Gastroesophageal sphincter (tissue), 3 donors: ENCODE measurements around the gene MAGEB1.

Source experiments
- CTCF ChIP-seq, 4 experiments: fragments of 200-600 bp in 2 of 4; fragments of 450-650 bp in 2 of 4; sonication (generic) in 1 of 4; IDR thresholded peaks; one replicate each; pipeline ENCODE4 v1.5.1; 2017 to 2019; ENCODE audit warnings: antibody characterized with exemption in 4 of 4, mild to moderate bottlenecking in 2 of 4, moderate library complexity in 2 of 4
- EP300 ChIP-seq: sonication (generic); formaldehyde crosslinking; IDR thresholded peaks from one replicate; pipeline ENCODE4 v1.6.1; 2017; ENCODE audit warnings: antibody characterized with exemption, mild to moderate bottlenecking
- POLR2A ChIP-seq, 2 donors: fragments of 450-650 bp; IDR thresholded peaks; one replicate each; pipeline ENCODE4 v1.6.1; 2017; ENCODE audit warnings: antibody characterized with exemption in 2 of 2, mild to moderate bottlenecking in 2 of 2, moderate library complexity in 1 of 2
- POLR2AphosphoS5 ChIP-seq: sonication (generic); formaldehyde crosslinking; IDR thresholded peaks from one replicate; pipeline ENCODE4 v1.6.1; 2017; ENCODE audit warnings: antibody characterized with exemption

- TF ChIP-seq POLR2A (IDR thresholded peaks at IDR 0.05), result no peak
- TF ChIP-seq POLR2AphosphoS5, result no peak
- TF ChIP-seq CTCF (IDR thresholded peaks at IDR 0.05), result no peak
- TF ChIP-seq EP300, result no peak
These were observed 15.8 kb downstream of the MAGEB1 start for GRCh38 chrX:30262763-30263162.
